ENCODE measurements around the gene VAC14. TPM values are rescaled to one million over a fixed set of nuclear protein-coding genes. Genes with fewer than 3 reads are reported as not detected.

Gene VAC14
- total and polyA plus RNA-seq, 2 of the 8 experiments (the other 6 are each of a cell fraction or from before 2014, with no cell fraction given) = 56.0 to 108 TPM

- FAIRE-seq = no peak
- WGBS, 2 experiments (ENCODE audit: extremely low coverage in 1 of 2, insufficient coverage in 1 of 2, insufficient read length in 1 of 2, insufficient replicate concordance in 2 of 2, low coverage in 1 of 2, low lambda C conversion rate in 2 of 2, missing lambda C conversion rate in 1 of 2) = 81% methylated on average over 12 of the region's 14 CpGs; no CpG with 5 or more reads in 1 of the 2 experiments
- H3K4me1 ChIP-seq (replicated peaks in 1 of 4; ENCODE audit: control insufficient read depth in 3 of 4, insufficient read depth in 4 of 4, low read length in 3 of 4) = peaks cover 0 to 29% (median 13%) of the 10 kb centered on the region in 4 experiments; a peak in 6 of 7 replicates
These were observed 118.5 kb downstream of the VAC14 start for GRCh38 chr16:70682239-70683145.

More at GRCh38 chr16:70682239-70683145, 118.5 kb downstream of the VAC14 start:
- H3K27me3 ChIP-seq (replicated peaks in 1 of 4; ENCODE audit: control insufficient read depth in 3 of 4, extremely low read depth in 1 of 4, insufficient read depth in 3 of 4, low read length in 3 of 4) = peaks cover 0 to 8% (median 3%) of the 10 kb centered on the region in 4 experiments; a peak in 4 of 7 replicates
- H2BK5ac ChIP-seq (ENCODE audit: low read depth, low read length) = no peak overlapping the region
- H3K4ac ChIP-seq (replicated peaks; ENCODE audit: insufficient read length, low read depth, low read length) = no peak overlapping the region
- no peak overlapping the region for H3K27ac ChIP-seq (ENCODE audit: low read depth, low read length)
- no peak overlapping the region for H2BK120ac ChIP-seq (replicated peaks; ENCODE audit: low read depth, low read length)
- H3K56ac ChIP-seq (replicated peaks; ENCODE audit: insufficient read length, low read depth, low read length) = no peak overlapping the region
- no peaks in the 10 kb centered on the region for H3K9me3 ChIP-seq (ENCODE audit: insufficient read depth in 2 of 2, low read depth in 1 of 2, low read length in 1 of 2)
- CTCF ChIA-PET (ENCODE audit: partially characterized antibody) = interaction anchor here (0.6 to 8.0 kb wide), 17 partner anchors 10 to 764 kb away, joined by 3 to 148 read pairs (median 5); no protein-coding TSS in a partner anchor
- H3K18ac ChIP-seq (ENCODE audit: extremely low read depth, low read length) = no peak overlapping the region
- H4K5ac ChIP-seq (ENCODE audit: insufficient read length, low read depth, low read length) = no peak overlapping the region
- H2BK12ac ChIP-seq (ENCODE audit: low read depth, low read length) = no peak overlapping the region
- peaks cover 3% of the 10 kb centered on the region; the same call in 1 of the 2 replicates for H3K79me1 ChIP-seq (ENCODE audit: low read depth, low read length)
- H3K4me2 ChIP-seq (ENCODE audit: insufficient read depth in 1 of 2, low read depth in 2 of 2, low read length in 2 of 2) = no peak overlapping the region
- H3K36me3 ChIP-seq (ENCODE audit: control insufficient read depth in 2 of 4, insufficient read depth in 4 of 4, low read length in 3 of 4) = no peaks in the 10 kb centered on the region; a peak in 1 of 8 replicates
- H4K8ac ChIP-seq (ENCODE audit: extremely low read depth, insufficient read depth, low read length) = no peak overlapping the region
- TF ChIP-seq JUN (IDR thresholded peaks at IDR 0.05; ENCODE audit: low read depth, low read length) (no peak), RAD21 (IDR thresholded peaks at IDR 0.05 in 1 of 2, conservative IDR thresholded peaks at IDR 0.05 in 1 of 2; ENCODE audit: low read depth in 2 of 2, low read length in 2 of 2) (peak; percentile 19 to 49; a peak in 2 of 4 replicates), SIRT6 (IDR thresholded peaks at IDR 0.05; ENCODE audit: low read length) (no peak), BRCA1 (IDR thresholded peaks at IDR 0.05; ENCODE audit: low read depth, low read length) (no peak), EZH2 (IDR thresholded peaks at IDR 0.05; ENCODE audit: low read depth, low read length, severe bottlenecking) (no peak), POU5F1 (IDR thresholded peaks at IDR 0.05; ENCODE audit: low read depth, low read length) (no peak), CTCF (IDR thresholded peaks at IDR 0.05; ENCODE audit: control extremely low read depth in 1 of 3, insufficient read depth in 1 of 3, low read depth in 1 of 3, low read length in 3 of 3) (peak in 2 of 3 experiments; percentile 40; a peak in 2 of 4 replicates)
- H2AFZ ChIP-seq (ENCODE audit: low read length) = no peak overlapping the region
- H4K20me1 ChIP-seq (replicated peaks in 1 of 2; ENCODE audit: control insufficient read depth in 1 of 2, insufficient read depth in 2 of 2, low read length in 2 of 2) = peaks cover 8 to 9% of the 10 kb centered on the region in 2 experiments
- no peak overlapping the region for H3K9ac ChIP-seq (replicated peaks in 1 of 4; ENCODE audit: extremely low read depth in 1 of 4, low read depth in 3 of 4, low read length in 3 of 4)
- POLR2A ChIA-PET (ENCODE audit: partially characterized antibody) = interaction anchor here (0.6 to 2.4 kb wide), 7 partner anchors 8 to 97 kb away, joined by 3 to 8 read pairs (median 3); no protein-coding TSS in a partner anchor
- no peak overlapping the region for H4K91ac ChIP-seq (replicated peaks; ENCODE audit: insufficient read length, low read length)
- DNase-seq (ENCODE audit: low read depth in 1 of 2, low spot score in 2 of 2) = no peak
- no peak overlapping the region for H3K4me3 ChIP-seq (ENCODE audit: extremely low read depth in 1 of 4, insufficient read depth in 2 of 4, low read depth in 3 of 4, low read length in 4 of 4)
- no peak overlapping the region for H2BK20ac ChIP-seq (ENCODE audit: low read length)
- H3K79me2 ChIP-seq (ENCODE audit: control insufficient read depth in 1 of 2, insufficient read depth in 2 of 2, low read length in 2 of 2) = no peaks in the 10 kb centered on the region; a peak in 1 of 4 replicates
- no peak overlapping the region for H3K23ac ChIP-seq (ENCODE audit: insufficient read length)
- H3K14ac ChIP-seq (ENCODE audit: insufficient read length) = no peak overlapping the region
- peaks cover 6% of the 10 kb centered on the region; the same call in 1 of the 2 replicates for H3K23me2 ChIP-seq (ENCODE audit: low read depth, low read length)
- H2BK15ac ChIP-seq (ENCODE audit: low read length) = no peak overlapping the region
- no peak overlapping the region for H2AK5ac ChIP-seq (ENCODE audit: low read depth, low read length)
